ENCODE results near the gene SURF6. TPM values are rescaled to one million over a fixed set of nuclear protein-coding genes. Genes with fewer than 3 reads are reported as not detected.

Gene SURF6
- total RNA-seq, 1 donor from 2014 or later, result 23.9 TPM

DNA sequence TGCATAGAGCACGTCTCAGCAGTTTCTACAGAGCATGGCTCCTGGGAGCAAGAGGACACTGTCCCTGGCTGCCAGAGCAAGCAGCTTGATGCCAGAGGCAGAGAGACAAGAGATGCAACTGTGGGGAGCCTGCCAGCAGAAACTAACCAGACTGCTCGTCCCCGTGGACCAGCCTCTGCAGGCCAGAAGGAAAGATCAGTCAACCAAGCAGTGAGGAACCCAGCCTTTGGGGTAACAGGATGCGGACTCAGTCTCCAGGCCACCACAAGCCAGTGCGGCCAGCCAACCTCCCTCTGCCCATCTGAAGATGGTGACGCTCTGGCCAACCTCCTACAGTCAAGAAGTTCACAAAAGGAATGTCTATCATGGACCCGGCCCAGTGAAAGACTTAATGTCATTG, 36.2 kb upstream of the SURF6 start:
- Mint-ChIP-seq H3K4me3 (no peak overlapping the region), H3K36me3 (ENCODE audit: low read depth) (peaks cover 41% of the 10 kb centered on the region), H3K4me1 (peaks cover 67% of the 10 kb centered on the region), H3K27me3 (no peaks in the 10 kb centered on the region), H3K27ac (no peak overlapping the region), H3K9me3 (no peaks in the 10 kb centered on the region)
- no peak for DNase-seq
- ChIA-PET POLR2A (interaction anchor here (0.6 to 3.7 kb wide), 2 partner anchors 16 to 87 kb away, joined by 3 to 26 read pairs; partner anchors contain the start of genes CACFD1, SURF1 and SURF2), CTCF (interaction anchor here (1.4 kb wide), 1 partner anchor 185 kb away, joined by 4 read pairs; no protein-coding TSS in a partner anchor)
- no peak for ATAC-seq (ENCODE audit: low read depth)
- intact Hi-C loops (cut with micrococcal nuclease), result loop anchor here (10.0 kb wide), 2 partner anchors 653 to 763 kb away; partner anchors contain the start of genes BRD3OS and WDR5
- no peak for TF ChIP-seq CTCF (IDR thresholded peaks at IDR 0.05)

DNA sequence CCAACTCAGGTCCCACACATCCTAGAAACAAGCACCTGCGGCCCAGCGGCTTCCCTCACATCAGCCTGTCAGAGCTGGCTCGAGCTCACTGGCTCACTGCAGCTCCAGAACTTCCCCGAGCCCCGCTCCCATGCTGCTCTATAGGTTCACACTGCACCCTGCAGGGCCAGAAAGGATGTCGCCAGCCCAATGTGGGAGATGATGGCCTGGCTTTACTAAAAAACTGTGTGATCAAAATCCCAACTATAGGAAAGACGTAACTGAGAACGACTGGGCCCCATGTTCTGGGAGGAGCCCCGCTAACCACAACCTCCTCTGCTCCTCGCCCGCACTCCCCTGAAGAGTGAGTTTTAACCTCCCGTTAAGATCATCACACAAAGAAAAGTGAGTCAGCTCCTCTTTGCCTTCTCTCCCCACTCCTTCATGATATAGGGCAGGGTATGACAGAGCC, 35.3 kb upstream of the SURF6 start:
- POLR2A ChIA-PET, result interaction anchor here (0.6 to 1.6 kb wide), 4 partner anchors 15 to 24 kb away, joined by 3 to 7 read pairs (median 4); partner anchors contain the start of genes MED22, RPL7A, SURF1 and SURF2
- Mint-ChIP-seq H3K27ac (peak overlapping the region; percentile 26), H3K36me3 (ENCODE audit: low read depth) (peaks cover 49% of the 10 kb centered on the region), H3K9me3 (no peaks in the 10 kb centered on the region), H3K4me3 (peak overlapping the region; percentile 21), H3K4me1 (peaks cover 64% of the 10 kb centered on the region), H3K27me3 (no peaks in the 10 kb centered on the region)
- intact Hi-C loops (cut with micrococcal nuclease), result loop anchor here (10.0 kb wide), 2 partner anchors 654 to 764 kb away; partner anchors contain the start of genes BRD3OS and WDR5
- ATAC-seq (ENCODE audit: low read depth) (no peak), DNase-seq (no peak)
- CTCF ChIA-PET, result interaction anchor here (1.3 kb wide), 1 partner anchor 185 kb away, joined by 3 read pairs; no protein-coding TSS in a partner anchor
- no peak for TF ChIP-seq CTCF (IDR thresholded peaks at IDR 0.05)

DNA sequence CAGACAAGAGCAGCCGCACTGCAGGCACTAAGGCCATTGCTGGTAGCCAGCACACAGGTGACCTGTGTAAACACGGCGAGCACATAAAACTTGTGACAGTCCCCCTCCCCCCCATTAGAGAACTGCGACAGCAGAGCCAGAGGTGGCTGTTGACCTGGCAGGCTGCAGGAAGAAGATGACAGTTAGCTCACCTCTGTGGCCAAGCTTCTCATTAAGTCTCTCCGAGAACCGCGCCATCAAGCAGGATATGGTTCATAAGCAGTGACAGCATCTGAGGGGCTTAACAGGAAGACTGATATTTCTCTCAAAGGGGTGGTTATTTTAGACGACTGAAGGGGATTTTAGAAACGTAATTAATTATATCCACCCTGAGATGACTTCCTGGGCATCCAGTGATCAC, 34.7 kb upstream of the SURF6 start:
- ChIA-PET POLR2A (interaction anchor here (0.6 to 1.6 kb wide), 5 partner anchors 14 to 1033 kb away, joined by 3 to 7 read pairs (median 4); partner anchors contain the start of genes MED22, RPL7A, SURF1 and SURF2), CTCF (interaction anchor here (1.3 kb wide), 1 partner anchor 185 kb away, joined by 3 read pairs; no protein-coding TSS in a partner anchor)
- H3K4me3 Mint-ChIP-seq, result peak overlapping the region; percentile 21
- no peak for ATAC-seq (ENCODE audit: low read depth)
- H3K27me3 Mint-ChIP-seq, result no peaks in the 10 kb centered on the region
- H3K9me3 Mint-ChIP-seq, result no peaks in the 10 kb centered on the region
- DNase-seq, result no peak
- intact Hi-C loops (cut with micrococcal nuclease), result loop anchor here (10.0 kb wide), 2 partner anchors 654 to 764 kb away; partner anchors contain the start of genes BRD3OS and WDR5
- peaks cover 64% of the 10 kb centered on the region for H3K4me1 Mint-ChIP-seq
- TF ChIP-seq CTCF (IDR thresholded peaks at IDR 0.05), result no peak
- peaks cover 55% of the 10 kb centered on the region for H3K36me3 Mint-ChIP-seq (ENCODE audit: low read depth)
- H3K27ac Mint-ChIP-seq, result peak overlapping the region; percentile 26

- POLR2A ChIA-PET, result no interaction called here
- Mint-ChIP-seq H3K9me3 (no peaks in the 10 kb centered on the region), H3K4me1 (peaks cover 62% of the 10 kb centered on the region), H3K36me3 (ENCODE audit: low read depth) (peaks cover 59% of the 10 kb centered on the region), H3K27ac (no peak overlapping the region), H3K27me3 (no peaks in the 10 kb centered on the region), H3K4me3 (no peak overlapping the region)
- intact Hi-C loops (cut with micrococcal nuclease), result loop anchor here (10.0 kb wide), 2 partner anchors 655 to 765 kb away; partner anchors contain the start of genes BRD3OS and WDR5
- ATAC-seq (ENCODE audit: low read depth) (no peak), DNase-seq (no peak)
- CTCF ChIA-PET, result no interaction called here
- TF ChIP-seq CTCF (IDR thresholded peaks at IDR 0.05), result no peak
These were observed 33.9 kb upstream of the SURF6 start for GRCh38 chr9:133369933-133370332.

- no peak overlapping the region for H3K4me3 Mint-ChIP-seq
- H3K27ac Mint-ChIP-seq, result no peak overlapping the region
- intact Hi-C loops (cut with micrococcal nuclease), result no loop called here
- TF ChIP-seq CTCF (IDR thresholded peaks at IDR 0.05), result no peak
- ChIA-PET POLR2A (no interaction called here), CTCF (no interaction called here)
- H3K36me3 Mint-ChIP-seq (ENCODE audit: low read depth), result peaks cover 63% of the 10 kb centered on the region
- H3K27me3 Mint-ChIP-seq, result no peaks in the 10 kb centered on the region
- DNase-seq (no peak), ATAC-seq (ENCODE audit: low read depth) (no peak)
- H3K9me3 Mint-ChIP-seq, result no peaks in the 10 kb centered on the region
- peaks cover 57% of the 10 kb centered on the region for H3K4me1 Mint-ChIP-seq
These were observed 33.4 kb upstream of the SURF6 start for GRCh38 chr9:133369422-133369821.
